GM21515 (cell line): Measurements from ENCODE around the gene VANGL1.

ENCODE experiments used
- ATAC-seq: cut with Tn5 transposase; IDR thresholded peaks from one replicate; pipeline ENCODE4 v1.9.1; 2021; ENCODE audit not compliant: unreplicated experiment

VANGL1 gene

GRCh38 chr1:115666702-115667101 is 24.9 kb downstream of the VANGL1 start:
- ATAC-seq, result no peak

- ATAC-seq, result no peak
Observed at GRCh38 chr1:115668579-115668978, 26.8 kb downstream of the VANGL1 start.

- no peak for ATAC-seq
Observed at GRCh38 chr1:115669002-115669673, 27.4 kb downstream of the VANGL1 start.

GRCh38 chr1:115669886-115670285 is 28.1 kb downstream of the VANGL1 start:
- no peak for ATAC-seq

GRCh38 chr1:115670476-115671175 is 28.9 kb downstream of the VANGL1 start:
- no peak for ATAC-seq

- no peak for ATAC-seq
Observed at GRCh38 chr1:115671176-115671934, 29.6 kb downstream of the VANGL1 start.

- ATAC-seq, result no peak
Observed at GRCh38 chr1:115672224-115673009, 30.6 kb downstream of the VANGL1 start.

GRCh38 chr1:115676498-115677181 is 34.9 kb downstream of the VANGL1 start:
- ATAC-seq, result no peak

- ATAC-seq, result no peak
Observed at GRCh38 chr1:115677182-115677555, 35.4 kb downstream of the VANGL1 start.

- no peak for ATAC-seq
Observed at GRCh38 chr1:115677565-115677964, 35.8 kb downstream of the VANGL1 start.

GRCh38 chr1:115678141-115678540 is 36.4 kb downstream of the VANGL1 start:
- no peak for ATAC-seq

GRCh38 chr1:115679141-115679611 is 37.4 kb downstream of the VANGL1 start:
- no peak for ATAC-seq

- ATAC-seq, result no peak
Observed at GRCh38 chr1:115680730-115681111, 39.0 kb downstream of the VANGL1 start.

- no peak for ATAC-seq
Observed at GRCh38 chr1:115682792-115683191, 41.0 kb downstream of the VANGL1 start.

- ATAC-seq, result no peak
Observed at GRCh38 chr1:115685029-115685705, 43.4 kb downstream of the VANGL1 start.

GRCh38 chr1:115687744-115688143 is 46.0 kb downstream of the VANGL1 start:
- ATAC-seq, result no peak

GRCh38 chr1:115690972-115691371 is 49.2 kb downstream of the VANGL1 start:
- ATAC-seq, result no peak

GRCh38 chr1:115692224-115692623 is 50.5 kb downstream of the VANGL1 start:
- no peak for ATAC-seq

GRCh38 chr1:115694805-115695204 is 53.0 kb downstream of the VANGL1 start:
- ATAC-seq, result no peak

GRCh38 chr1:115697619-115698018 is 55.8 kb downstream of the VANGL1 start:
- no peak for ATAC-seq
